Left colon (tissue), 2 donors: ENCODE measurements around the gene NCMAP. TPM values are rescaled to one million over a fixed set of nuclear protein-coding genes. Genes with fewer than 3 reads are reported as not detected.

Source experiments
- ATAC-seq: fragments of 200-7000 bp; cut with Tn5 transposase; one replicate; pipeline ENCODE4 v1.9.1; 2020; ENCODE audit warnings: mild to moderate bottlenecking, moderate library complexity
- DNase-seq, 2 donors: peaks; one replicate each; pipeline ENCODE4 v3.0.0-alpha.2; 2020
- intact Hi-C, 2 donors: fragments of 100-400 bp; cut with DNase I in 1 of 2; cut with micrococcal nuclease in 1 of 2; formaldehyde crosslinking; loops; one replicate each; pipeline versions ENCODE4 v1.11.2 to v1.14.0; 2022; cut with DNase I, micrococcal nuclease
- total RNA-seq, 2 donors: library from RNA; stranded (reverse); fragmentation: NEBNext Ultra II Directional; extraction: Animal tissue kit (Norgen Biotek cat#: 25700); gene quantifications; one replicate each; pipeline ENCODE4 v1.2.1, GENCODE V29; 2021
- donor health status: DM: no; HTN: no; CAD: no.
- donor health status: DM: yes; HTN: yes; CAD: no.

The NCMAP gene
- total RNA-seq, 2 donors from 2014 or later: 1.2 to 2.2 TPM

- ATAC-seq: peak; percentile 71
- DNase-seq: peak; percentile 45 to 65
- intact Hi-C loops: no loop called here
Observed at GRCh38 chr1:24562625-24563024, 6.7 kb downstream of the NCMAP start.

DNA sequence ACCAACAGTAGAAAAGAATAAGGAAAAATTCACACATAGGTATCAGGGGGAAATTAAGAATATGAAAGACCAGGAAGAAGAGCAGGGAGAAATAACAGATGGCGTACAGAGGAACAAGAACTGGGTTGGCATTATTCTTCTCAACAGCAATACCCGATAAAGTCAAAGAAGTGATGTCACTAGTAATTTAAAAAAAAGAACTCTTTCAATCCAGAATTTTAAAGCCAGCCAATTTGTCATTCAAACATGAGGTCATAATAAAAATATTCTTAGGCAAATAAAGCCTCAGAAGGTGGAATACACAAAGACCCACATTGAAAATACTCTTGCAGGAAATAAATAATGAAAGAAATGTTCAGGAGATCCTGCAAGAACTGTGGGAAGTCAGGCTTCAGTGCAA lies 8.8 kb downstream of the NCMAP start:
- intact Hi-C loops: no loop called here
- no peak for ATAC-seq
- DNase-seq: no peak

DNA sequence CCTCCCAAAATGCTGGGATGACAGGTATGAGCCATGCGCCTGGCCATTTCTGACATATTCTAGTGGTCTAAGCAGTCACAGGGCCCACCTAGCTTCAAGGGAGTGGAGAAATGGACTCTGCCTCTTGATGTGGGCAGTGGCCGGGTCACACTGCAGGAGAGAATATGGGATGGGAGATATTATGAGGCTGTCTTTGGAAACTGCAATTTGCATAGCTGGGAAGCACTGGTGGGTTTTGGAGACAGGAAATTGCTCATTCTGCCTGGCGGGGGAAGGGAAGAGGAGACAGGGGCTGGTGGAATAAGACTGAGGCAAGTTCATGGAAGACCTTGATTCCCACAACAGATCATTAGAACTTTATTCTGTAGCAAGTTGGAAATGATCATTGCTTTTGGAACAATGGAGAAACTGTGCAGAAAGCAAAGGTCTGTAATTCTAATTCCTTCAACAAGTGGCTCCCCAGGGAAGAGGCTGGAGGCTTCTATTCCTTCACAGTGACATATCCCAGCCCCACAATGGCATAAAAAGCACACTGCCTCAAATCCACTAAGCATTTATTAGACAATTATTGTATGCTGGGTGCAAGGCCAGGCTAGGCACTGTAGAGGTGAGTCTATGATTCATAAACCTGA lies 10.5 kb downstream of the NCMAP start:
- intact Hi-C loops: no loop called here
- DNase-seq: no peak
- ATAC-seq: no peak

DNA sequence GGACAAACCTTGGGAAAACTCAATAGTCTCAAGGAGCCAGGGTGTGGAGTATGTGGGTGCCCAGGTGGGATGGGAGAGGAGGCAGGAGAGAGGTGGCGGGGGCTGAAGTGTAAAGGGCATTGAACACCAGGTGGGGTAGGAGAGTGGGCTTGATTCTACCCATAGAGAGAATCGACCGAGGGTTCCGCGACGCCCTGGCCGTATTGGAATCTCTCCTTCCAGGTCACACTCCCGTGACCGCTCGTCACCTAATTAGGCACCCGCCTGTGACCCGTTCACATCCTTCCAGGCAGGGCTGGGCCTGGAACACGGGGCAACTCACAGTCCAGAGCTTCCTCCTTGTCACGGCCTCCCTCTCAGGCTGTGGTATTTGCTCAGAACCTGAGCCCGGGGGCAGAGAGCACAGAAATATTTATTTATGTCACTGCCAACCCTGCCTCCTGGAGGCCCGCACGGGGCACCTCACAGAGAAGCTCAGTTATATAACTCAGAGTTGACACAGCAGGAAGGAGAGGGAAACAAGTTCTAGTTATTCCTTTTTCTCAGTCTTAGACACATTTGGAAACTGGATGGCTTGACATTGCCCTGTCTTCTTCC lies 12.0 kb downstream of the NCMAP start:
- intact Hi-C loops: no loop called here
- DNase-seq (peak; percentile 67 to 85), ATAC-seq (peak; percentile 98)

GRCh38 chr1:24568475-24568874 lies 12.6 kb downstream of the NCMAP start:
- intact Hi-C loops: no loop called here
- DNase-seq (no peak), ATAC-seq (no peak)

- intact Hi-C loops: no loop called here
- ATAC-seq (no peak), DNase-seq (no peak)
Observed at GRCh38 chr1:24570265-24571125, 14.6 kb downstream of the NCMAP start.

GRCh38 chr1:24572301-24572700 lies 16.4 kb downstream of the NCMAP start:
- intact Hi-C loops: no loop called here
- no peak for DNase-seq
- ATAC-seq: no peak

- DNase-seq: no peak
- peak; percentile 42 for ATAC-seq
- intact Hi-C loops: no loop called here
Observed at GRCh38 chr1:24575905-24576587, 20.2 kb downstream of the NCMAP start.

DNA sequence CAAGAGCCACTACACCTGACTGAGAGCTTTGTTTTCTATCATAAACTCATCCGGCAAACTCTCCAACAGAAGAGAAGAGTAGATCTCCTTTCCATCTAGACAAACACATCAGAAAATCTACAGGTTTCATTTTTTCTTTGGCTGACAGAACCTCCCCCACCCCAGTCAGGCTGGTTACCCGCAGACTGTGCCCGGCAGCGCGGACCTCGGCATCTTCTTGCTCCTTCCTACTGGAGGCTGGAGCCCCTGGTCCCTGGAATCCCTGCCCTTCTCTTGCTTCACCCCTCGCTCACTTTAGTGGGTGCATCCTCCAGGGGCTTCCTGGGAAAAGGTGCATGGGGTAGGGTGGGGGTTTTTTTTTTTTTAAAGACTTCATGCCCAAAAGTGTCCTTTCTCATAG lies 23.0 kb downstream of the NCMAP start:
- ATAC-seq (no peak), DNase-seq (no peak)
- intact Hi-C loops: no loop called here

- ATAC-seq: peak; percentile 55
- no peak for DNase-seq
- intact Hi-C loops: no loop called here
Observed at GRCh38 chr1:24580756-24581155, 24.9 kb downstream of the NCMAP start.

GRCh38 chr1:24584171-24584647 lies 28.3 kb downstream of the NCMAP start:
- ATAC-seq (no peak), DNase-seq (no peak)
- intact Hi-C loops: no loop called here

DNA sequence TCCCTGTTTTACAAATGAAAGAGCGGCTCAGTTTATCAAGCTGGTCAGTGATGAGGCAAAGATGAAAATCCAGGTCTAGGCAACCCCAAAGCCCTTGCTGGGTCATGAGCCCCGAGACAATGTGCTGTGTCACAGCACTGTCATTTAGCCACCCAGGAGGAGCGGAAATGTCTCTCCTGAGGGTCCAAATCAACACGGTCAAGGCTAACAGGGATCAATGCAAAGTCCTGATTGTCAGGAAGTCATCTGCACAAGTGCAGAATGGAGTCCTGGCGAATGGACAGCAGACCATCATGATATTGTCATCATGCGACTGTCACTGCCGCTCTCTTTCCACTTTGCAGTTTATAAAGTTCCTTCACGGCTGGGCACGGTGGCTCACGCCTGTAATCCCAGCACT lies 30.2 kb downstream of the NCMAP start:
- intact Hi-C loops: no loop called here
- ATAC-seq: no peak
- no peak for DNase-seq

DNA sequence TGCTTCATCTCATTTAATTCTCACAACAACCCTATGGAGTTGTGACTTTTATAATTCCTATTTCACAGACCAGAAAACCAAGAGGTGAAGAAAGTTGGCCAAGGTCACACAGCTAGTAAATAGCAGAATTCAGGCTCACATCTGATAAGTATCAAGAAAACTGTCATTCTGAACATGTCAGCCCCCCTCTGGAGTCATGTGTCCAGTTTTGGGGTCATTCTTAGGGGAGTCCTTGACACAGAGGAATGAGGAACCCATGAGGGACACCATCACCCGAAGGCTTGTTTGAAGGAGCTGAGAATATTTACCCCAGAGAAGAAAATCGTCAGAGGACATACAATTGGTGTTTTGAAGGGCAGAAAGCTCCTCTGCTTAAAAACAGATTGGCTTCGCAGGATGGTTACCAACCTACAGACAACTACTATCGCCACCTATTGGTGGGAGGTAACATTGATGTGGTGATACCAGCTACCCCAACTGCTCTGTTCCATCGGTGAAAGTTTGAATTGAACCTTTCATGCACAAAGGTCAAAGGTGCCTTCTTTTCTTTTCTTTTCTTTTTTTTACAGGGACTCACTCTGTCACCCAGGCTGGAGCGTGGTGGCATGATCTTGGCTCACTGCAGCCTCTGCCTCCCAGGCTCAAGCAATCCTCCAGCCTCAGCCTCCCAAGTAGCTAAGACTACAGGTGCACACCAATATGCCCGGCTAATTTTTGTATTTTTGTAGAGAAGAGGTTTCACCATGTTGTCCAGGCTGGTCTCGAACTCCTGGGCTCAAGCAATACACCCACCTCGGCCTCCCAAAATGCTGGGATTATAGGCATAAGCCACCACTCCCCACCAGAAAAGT lies 31.3 kb downstream of the NCMAP start:
- DNase-seq: peak in 1 of 2 donors; percentile 22
- intact Hi-C loops: no loop called here
- peak; percentile 90 for ATAC-seq

GRCh38 chr1:24588573-24588972 lies 32.7 kb downstream of the NCMAP start:
- intact Hi-C loops: no loop called here
- ATAC-seq: no peak
- DNase-seq: no peak

DNA sequence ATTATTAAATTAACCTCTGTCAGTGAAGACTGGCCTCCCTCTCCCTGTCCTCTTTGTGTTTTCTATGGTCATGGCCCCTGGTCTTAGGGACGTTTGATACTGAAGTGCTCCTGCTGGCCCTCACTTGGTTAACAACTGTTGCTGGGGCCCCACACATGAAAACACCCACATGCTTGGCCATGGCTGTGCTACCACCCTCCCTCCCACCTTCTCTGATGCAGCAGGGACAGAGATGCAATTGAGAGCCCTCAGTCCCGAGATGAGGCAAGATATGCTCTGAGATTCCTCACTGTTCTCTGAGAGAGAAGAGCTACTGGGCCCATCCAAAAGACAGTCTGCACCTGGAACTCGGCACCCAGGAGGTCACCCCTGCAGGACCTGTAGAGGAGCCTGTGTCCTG lies 33.3 kb downstream of the NCMAP start:
- no peak for DNase-seq
- ATAC-seq: no peak
- intact Hi-C loops: no loop called here

- no peak for DNase-seq
- intact Hi-C loops: no loop called here
- ATAC-seq: no peak
Observed at GRCh38 chr1:24591781-24592180, 35.9 kb downstream of the NCMAP start.

GRCh38 chr1:24594328-24594598 lies 38.4 kb downstream of the NCMAP start:
- ATAC-seq: no peak
- intact Hi-C loops: no loop called here
- DNase-seq: no peak

DNA sequence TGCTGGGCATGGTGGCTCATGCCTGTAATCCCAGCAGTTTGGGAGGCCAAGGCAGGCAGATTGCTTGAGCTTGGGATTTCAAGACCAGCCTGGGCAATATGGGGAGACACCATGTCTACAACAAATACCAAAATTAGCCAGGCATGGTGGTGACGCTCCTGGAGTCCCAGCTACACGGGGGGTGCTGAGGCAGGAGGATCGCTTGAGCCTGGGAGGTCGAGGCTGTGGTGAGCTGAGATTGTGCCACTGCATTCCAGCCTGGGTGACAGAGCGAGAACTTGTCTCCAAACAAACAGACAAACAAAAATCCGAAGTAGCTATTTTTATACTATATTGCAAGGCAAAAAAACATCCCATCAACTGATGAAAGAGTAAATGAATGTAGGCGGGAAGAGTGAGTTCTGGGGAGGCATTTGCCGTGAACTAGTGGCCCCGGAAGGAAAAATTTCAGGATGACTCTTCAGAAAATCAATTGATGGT lies 40.6 kb downstream of the NCMAP start:
- no peak for DNase-seq
- ATAC-seq: no peak
- intact Hi-C loops: no loop called here

GRCh38 chr1:24599265-24599664 lies 43.4 kb downstream of the NCMAP start:
- no peak for DNase-seq
- intact Hi-C loops: no loop called here
- ATAC-seq: no peak
